ENCODE results near the gene GRIA1.
"Not testable (repeated sequence)": the region's sequence is repeated elsewhere in the genome, so short reads cannot be mapped to it uniquely, and the experiment has no call there.

GRIA1 gene

DNA sequence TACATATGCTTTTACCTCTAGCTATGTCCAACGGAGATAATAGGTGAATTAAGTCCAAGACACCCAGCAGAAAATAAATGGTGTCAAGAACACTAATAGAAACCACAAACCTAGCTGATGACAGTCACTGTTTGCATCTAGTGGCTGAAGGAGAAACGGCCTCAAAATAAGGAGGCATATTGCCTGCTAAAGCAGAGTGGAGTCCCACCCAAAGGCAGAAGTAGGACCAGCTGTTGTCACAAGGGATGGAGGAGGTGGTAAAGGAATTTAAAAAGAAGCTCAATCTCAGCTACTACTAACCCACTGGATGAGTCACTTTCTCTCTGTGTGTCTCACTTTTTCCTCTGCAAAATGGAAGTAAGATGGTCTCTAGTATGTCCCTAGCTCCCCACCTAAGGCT, 224.3 kb downstream of the GRIA1 start:
- Histone ChIP-seq H3K9me3 (ENCODE audit: control insufficient read depth, insufficient read depth, low read length) (no peaks in the 10 kb centered on the region), H3K27me3 (ENCODE audit: control insufficient read depth, insufficient read depth, low read length) (no peaks in the 10 kb centered on the region), H3K27ac (ENCODE audit: low read depth, low read length) (no peak overlapping the region), H3K4me3 (ENCODE audit: low read depth, low read length) (no peak overlapping the region), H3K9ac (ENCODE audit: low read depth, low read length) (no peak overlapping the region), H3K4me1 (ENCODE audit: control insufficient read depth, insufficient read depth, low read length) (no peaks in the 10 kb centered on the region), H3K36me3 (ENCODE audit: control insufficient read depth, insufficient read depth, low read length) (no peaks in the 10 kb centered on the region)

DNA sequence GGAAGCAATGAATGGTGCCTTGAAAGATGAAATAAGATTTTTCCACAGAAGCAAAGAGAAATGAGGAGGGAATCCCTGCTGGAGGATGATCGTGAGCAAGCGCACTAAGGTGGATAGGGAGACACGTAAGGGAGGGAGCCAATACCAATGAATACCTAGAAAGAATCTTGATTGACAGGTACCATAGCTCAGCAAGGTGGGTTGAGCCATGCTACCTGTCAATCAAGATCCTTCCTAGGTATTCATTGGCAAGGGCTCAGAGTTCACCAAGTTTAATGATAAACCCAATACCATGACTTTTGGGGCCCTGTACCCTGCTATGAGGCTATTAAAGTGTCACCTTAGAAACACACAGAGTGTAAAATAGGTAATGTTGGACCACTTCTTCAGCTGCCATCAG, 226.8 kb downstream of the GRIA1 start:
- no peaks in the 10 kb centered on the region for H3K9me3 ChIP-seq (ENCODE audit: control insufficient read depth, insufficient read depth, low read length)
- no peaks in the 10 kb centered on the region for H3K4me1 ChIP-seq (ENCODE audit: control insufficient read depth, insufficient read depth, low read length)
- no peak overlapping the region for H3K4me3 ChIP-seq (ENCODE audit: low read depth, low read length)
- H3K36me3 ChIP-seq (ENCODE audit: control insufficient read depth, insufficient read depth, low read length) = no peaks in the 10 kb centered on the region
- no peak overlapping the region for H3K27ac ChIP-seq (ENCODE audit: low read depth, low read length)
- no peaks in the 10 kb centered on the region for H3K27me3 ChIP-seq (ENCODE audit: control insufficient read depth, insufficient read depth, low read length)
- H3K9ac ChIP-seq (ENCODE audit: low read depth, low read length) = no peak overlapping the region

DNA sequence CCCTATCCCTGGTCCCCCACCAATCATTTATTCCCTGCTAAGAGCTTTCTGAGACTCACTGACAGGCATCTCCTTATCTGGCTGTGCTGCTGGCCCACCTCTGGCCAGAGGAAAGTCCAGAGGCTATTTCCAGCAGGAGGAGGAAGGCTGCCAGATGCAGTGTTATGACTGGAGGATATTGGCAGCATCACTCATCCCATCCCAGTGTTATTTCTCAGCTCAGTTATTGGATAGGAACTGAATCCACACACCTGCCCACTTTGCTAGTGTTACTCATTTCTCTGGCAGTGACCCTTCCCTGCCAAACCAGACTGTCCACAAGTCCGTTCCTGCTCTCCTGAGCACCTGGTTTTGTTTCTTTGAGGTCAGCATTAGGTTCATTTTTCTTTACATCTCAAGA, 228.2 kb downstream of the GRIA1 start:
- Histone ChIP-seq H3K36me3 (ENCODE audit: control insufficient read depth, insufficient read depth, low read length) (no peaks in the 10 kb centered on the region), H3K27ac (ENCODE audit: low read depth, low read length) (no peak overlapping the region), H3K9me3 (ENCODE audit: control insufficient read depth, insufficient read depth, low read length) (peaks cover 9% of the 10 kb centered on the region; the same call in 1 of the 2 replicates), H3K27me3 (ENCODE audit: control insufficient read depth, insufficient read depth, low read length) (no peaks in the 10 kb centered on the region), H3K4me1 (ENCODE audit: control insufficient read depth, insufficient read depth, low read length) (no peaks in the 10 kb centered on the region), H3K4me3 (ENCODE audit: low read depth, low read length) (no peak overlapping the region), H3K9ac (ENCODE audit: low read depth, low read length) (no peak overlapping the region)

DNA sequence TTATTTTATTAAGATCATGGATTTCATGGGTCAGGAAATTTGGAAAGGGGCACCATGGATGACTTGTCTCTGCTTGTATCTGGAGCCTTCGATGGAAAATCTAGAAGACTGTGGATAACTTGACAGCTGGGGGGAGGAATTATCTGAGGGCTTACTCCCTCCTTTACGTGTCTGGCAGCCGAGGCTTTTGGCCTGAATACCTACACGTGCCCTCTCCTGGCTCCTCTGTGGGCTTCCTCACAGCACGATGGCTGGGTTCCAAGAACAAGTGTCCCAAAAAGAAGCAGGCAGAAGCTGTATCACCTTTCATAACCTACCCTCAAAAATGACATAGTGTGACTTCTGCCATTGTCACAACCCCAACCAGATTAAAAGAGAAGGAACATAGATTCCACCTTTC, 228.9 kb downstream of the GRIA1 start:
- Histone ChIP-seq H3K4me1 (ENCODE audit: control insufficient read depth, insufficient read depth, low read length) (no peaks in the 10 kb centered on the region), H3K27me3 (ENCODE audit: control insufficient read depth, insufficient read depth, low read length) (no peaks in the 10 kb centered on the region), H3K4me3 (ENCODE audit: low read depth, low read length) (no peak overlapping the region), H3K36me3 (ENCODE audit: control insufficient read depth, insufficient read depth, low read length) (no peaks in the 10 kb centered on the region), H3K9ac (ENCODE audit: low read depth, low read length) (no peak overlapping the region), H3K9me3 (ENCODE audit: control insufficient read depth, insufficient read depth, low read length) (peaks cover 9% of the 10 kb centered on the region; the same call in 1 of the 2 replicates), H3K27ac (ENCODE audit: low read depth, low read length) (no peak overlapping the region)

DNA sequence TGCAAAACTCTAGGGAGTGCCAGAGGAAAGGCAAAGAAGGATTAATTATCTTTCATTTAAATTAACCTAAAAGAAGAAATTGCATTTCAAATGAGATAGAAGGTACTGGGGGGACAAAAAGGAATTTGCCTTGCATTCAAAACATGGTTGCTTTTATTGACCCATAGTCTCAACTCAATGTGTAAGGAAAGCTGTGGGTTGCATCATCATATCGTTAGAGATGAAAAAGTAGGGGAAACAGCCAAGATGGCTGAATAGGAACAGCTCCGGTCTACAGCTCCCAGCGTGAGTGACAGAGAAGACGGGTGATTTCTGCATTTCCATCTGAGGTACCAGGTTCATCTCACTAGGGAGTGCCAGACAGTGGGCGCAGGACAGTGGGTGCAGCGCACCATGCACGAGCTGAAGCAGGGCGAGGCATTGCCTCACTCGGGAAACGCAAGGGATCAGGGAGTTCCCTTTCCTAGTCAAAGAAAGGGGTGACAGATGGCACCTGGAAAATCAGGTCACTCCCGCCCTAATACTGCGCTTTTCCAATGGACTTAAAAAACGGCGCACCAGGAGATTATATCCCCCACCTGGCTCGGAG, 232.6 kb downstream of the GRIA1 start:
- H3K27ac ChIP-seq (ENCODE audit: low read depth, low read length); H3K9ac ChIP-seq (ENCODE audit: low read depth, low read length); H3K4me1 ChIP-seq (ENCODE audit: control insufficient read depth, insufficient read depth, low read length); H3K9me3 ChIP-seq (ENCODE audit: control insufficient read depth, insufficient read depth, low read length); H3K4me3 ChIP-seq (ENCODE audit: low read depth, low read length); H3K27me3 ChIP-seq (ENCODE audit: control insufficient read depth, insufficient read depth, low read length); H3K36me3 ChIP-seq (ENCODE audit: control insufficient read depth, insufficient read depth, low read length): not testable (repeated sequence)

DNA sequence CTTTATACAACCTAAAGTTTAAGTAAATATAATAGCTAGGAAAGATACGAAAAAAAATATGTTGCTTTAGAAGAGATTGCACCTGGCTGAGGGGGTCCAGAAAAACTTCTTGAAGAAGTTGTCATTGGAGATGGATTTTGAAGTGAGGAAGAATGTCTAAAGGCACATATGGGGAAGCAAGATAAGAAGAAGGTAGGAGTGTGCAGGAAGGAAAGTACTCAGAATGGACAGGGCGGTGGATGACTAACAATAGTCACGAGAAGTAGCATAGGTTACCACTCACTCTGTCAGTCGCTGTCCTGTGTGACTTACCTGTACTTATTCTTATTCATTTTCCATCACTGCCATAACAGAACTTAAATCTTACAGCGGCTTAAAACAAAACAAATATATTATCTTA, 251.6 kb downstream of the GRIA1 start:
- H3K4me1 ChIP-seq (ENCODE audit: control insufficient read depth, insufficient read depth, low read length) = no peaks in the 10 kb centered on the region
- no peaks in the 10 kb centered on the region for H3K27me3 ChIP-seq (ENCODE audit: control insufficient read depth, insufficient read depth, low read length)
- H3K9me3 ChIP-seq (ENCODE audit: control insufficient read depth, insufficient read depth, low read length) = no peaks in the 10 kb centered on the region
- no peaks in the 10 kb centered on the region for H3K36me3 ChIP-seq (ENCODE audit: control insufficient read depth, insufficient read depth, low read length)
- no peak overlapping the region for H3K4me3 ChIP-seq (ENCODE audit: low read depth, low read length)
- no peak overlapping the region for H3K27ac ChIP-seq (ENCODE audit: low read depth, low read length)
- H3K9ac ChIP-seq (ENCODE audit: low read depth, low read length) = no peak overlapping the region

DNA sequence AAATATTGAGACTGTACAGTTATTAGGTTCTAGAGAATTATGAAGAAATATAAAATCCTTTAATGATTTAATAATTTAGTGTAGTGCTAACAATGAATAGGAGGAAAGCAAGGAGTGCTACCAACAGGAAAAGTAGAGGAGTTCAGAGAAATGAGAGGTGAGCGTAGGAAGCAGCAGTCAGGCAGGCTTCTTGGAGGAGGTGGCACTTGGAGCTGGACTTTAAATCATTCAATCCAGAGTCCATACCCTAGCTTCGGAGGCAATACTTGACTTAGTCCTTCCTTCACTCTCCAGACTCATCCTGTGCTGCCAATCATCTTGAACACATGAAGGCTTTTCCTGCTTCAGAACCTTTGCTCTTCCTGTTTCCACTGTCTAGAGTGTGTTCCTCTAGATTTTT, 254.3 kb downstream of the GRIA1 start:
- Histone ChIP-seq H3K4me3 (ENCODE audit: low read depth, low read length) (no peak overlapping the region), H3K27me3 (ENCODE audit: control insufficient read depth, insufficient read depth, low read length) (no peaks in the 10 kb centered on the region), H3K4me1 (ENCODE audit: control insufficient read depth, insufficient read depth, low read length) (no peaks in the 10 kb centered on the region), H3K27ac (ENCODE audit: low read depth, low read length) (no peak overlapping the region), H3K9ac (ENCODE audit: low read depth, low read length) (no peak overlapping the region), H3K9me3 (ENCODE audit: control insufficient read depth, insufficient read depth, low read length) (no peaks in the 10 kb centered on the region), H3K36me3 (ENCODE audit: control insufficient read depth, insufficient read depth, low read length) (no peaks in the 10 kb centered on the region)

DNA sequence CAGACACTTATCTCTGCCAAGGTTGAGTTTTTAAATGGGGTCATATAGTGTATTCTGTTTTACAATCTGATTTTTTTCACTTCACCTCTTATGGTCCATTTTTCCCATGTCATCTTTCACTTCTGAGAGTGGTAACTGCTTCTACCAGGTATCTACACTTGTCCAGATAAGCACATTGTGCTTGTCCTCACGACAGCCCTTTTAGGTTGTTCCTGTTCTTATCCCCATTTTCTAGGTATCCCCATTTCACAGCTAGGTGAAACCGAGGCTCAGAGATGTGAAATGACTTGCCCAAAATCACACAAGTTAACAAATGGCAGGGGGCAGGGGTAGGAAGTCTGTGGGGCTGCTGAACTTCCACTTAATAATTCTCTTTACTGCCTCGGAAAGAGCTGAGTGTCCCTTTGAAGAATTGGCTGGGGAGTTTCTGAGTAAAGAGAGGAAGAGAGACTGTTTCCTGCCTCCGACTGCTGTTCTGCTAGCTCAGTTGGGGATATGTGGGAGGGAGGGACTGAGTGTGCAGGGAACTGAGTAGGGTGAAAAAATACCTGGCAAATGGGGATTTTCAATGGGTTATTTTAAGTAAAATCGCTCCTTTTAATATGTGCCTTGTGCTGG, 255.4 kb downstream of the GRIA1 start:
- Histone ChIP-seq H3K27ac (ENCODE audit: low read depth, low read length) (no peak overlapping the region), H3K9me3 (ENCODE audit: control insufficient read depth, insufficient read depth, low read length) (no peaks in the 10 kb centered on the region), H3K9ac (ENCODE audit: low read depth, low read length) (no peak overlapping the region), H3K36me3 (ENCODE audit: control insufficient read depth, insufficient read depth, low read length) (no peaks in the 10 kb centered on the region), H3K4me1 (ENCODE audit: control insufficient read depth, insufficient read depth, low read length) (no peaks in the 10 kb centered on the region), H3K4me3 (ENCODE audit: low read depth, low read length) (no peak overlapping the region), H3K27me3 (ENCODE audit: control insufficient read depth, insufficient read depth, low read length) (no peaks in the 10 kb centered on the region)

DNA sequence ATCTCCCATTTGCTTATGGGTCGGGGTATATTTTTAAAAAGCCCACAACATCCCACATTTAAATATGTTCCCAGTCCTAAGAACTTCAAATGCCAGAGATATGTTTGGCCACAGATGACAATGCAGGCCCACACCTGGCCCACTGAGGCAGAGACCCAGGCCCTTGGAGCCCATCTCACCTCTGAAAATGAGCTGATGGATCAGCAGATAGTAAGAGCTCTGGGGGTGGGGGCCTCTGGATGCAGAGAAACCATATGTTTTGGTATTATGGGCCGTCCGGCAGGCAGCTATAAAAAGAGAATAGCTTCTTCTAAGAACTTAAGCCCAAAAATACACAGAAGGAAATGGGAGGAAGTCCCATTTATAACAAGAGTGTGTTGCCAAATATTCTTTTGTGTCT, 256.0 kb downstream of the GRIA1 start:
- Histone ChIP-seq H3K4me3 (ENCODE audit: low read depth, low read length) (no peak overlapping the region), H3K36me3 (ENCODE audit: control insufficient read depth, insufficient read depth, low read length) (no peaks in the 10 kb centered on the region), H3K4me1 (ENCODE audit: control insufficient read depth, insufficient read depth, low read length) (no peaks in the 10 kb centered on the region), H3K9me3 (ENCODE audit: control insufficient read depth, insufficient read depth, low read length) (no peaks in the 10 kb centered on the region), H3K27me3 (ENCODE audit: control insufficient read depth, insufficient read depth, low read length) (no peaks in the 10 kb centered on the region), H3K9ac (ENCODE audit: low read depth, low read length) (no peak overlapping the region), H3K27ac (ENCODE audit: low read depth, low read length) (no peak overlapping the region)

DNA sequence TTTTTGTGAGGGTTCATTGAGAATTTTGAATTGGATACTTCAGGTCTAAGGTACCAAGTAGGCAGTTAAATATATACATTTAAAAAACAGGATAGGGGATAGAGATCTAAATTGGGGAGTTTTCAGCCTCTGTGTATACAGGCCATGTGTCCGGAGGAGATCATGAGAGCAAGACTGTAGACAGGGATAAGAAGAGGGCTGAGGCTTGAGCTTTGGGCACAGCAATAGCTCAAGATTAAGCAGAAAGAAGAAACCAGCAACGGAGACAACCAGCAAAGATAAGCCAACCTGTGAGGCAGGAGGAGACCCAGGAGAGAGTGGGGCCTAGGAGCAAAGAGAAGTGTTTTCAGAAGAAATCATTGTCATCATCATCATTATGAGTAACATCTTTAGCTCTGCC, 258.4 kb downstream of the GRIA1 start:
- no peaks in the 10 kb centered on the region for H3K9me3 ChIP-seq (ENCODE audit: control insufficient read depth, insufficient read depth, low read length)
- no peaks in the 10 kb centered on the region for H3K36me3 ChIP-seq (ENCODE audit: control insufficient read depth, insufficient read depth, low read length)
- H3K4me3 ChIP-seq (ENCODE audit: low read depth, low read length) = no peak overlapping the region
- H3K27ac ChIP-seq (ENCODE audit: low read depth, low read length) = no peak overlapping the region
- no peaks in the 10 kb centered on the region for H3K4me1 ChIP-seq (ENCODE audit: control insufficient read depth, insufficient read depth, low read length)
- no peaks in the 10 kb centered on the region for H3K27me3 ChIP-seq (ENCODE audit: control insufficient read depth, insufficient read depth, low read length)
- no peak overlapping the region for H3K9ac ChIP-seq (ENCODE audit: low read depth, low read length)

DNA sequence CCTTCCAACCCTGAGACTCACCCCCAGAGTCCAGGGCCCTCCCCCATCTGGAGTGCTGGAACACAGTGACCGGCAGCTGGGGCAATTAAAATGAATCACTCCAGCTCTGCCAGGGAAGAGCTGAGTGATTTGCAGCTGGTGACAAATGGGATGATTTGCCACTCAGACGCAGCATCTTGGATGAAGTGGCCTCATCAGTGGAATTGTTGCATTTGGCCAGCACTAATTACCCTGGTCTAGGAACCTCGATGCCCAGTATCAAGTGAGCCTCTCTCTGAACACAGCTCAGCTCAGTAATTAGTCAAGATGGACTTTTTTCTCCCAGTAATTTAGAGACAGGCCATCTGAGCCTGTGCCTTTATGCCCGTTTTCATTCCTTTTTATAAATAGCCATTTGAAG, 259.5 kb downstream of the GRIA1 start:
- H3K4me3 ChIP-seq (ENCODE audit: low read depth, low read length) = no peak overlapping the region
- H3K9ac ChIP-seq (ENCODE audit: low read depth, low read length) = no peak overlapping the region
- H3K4me1 ChIP-seq (ENCODE audit: control insufficient read depth, insufficient read depth, low read length) = no peaks in the 10 kb centered on the region

More for the DNA sequence above, 259.5 kb downstream of the GRIA1 start:
- no peaks in the 10 kb centered on the region for H3K27me3 ChIP-seq (ENCODE audit: control insufficient read depth, insufficient read depth, low read length)
- no peaks in the 10 kb centered on the region for H3K36me3 ChIP-seq (ENCODE audit: control insufficient read depth, insufficient read depth, low read length)
- H3K27ac ChIP-seq (ENCODE audit: low read depth, low read length) = no peak overlapping the region
- H3K9me3 ChIP-seq (ENCODE audit: control insufficient read depth, insufficient read depth, low read length) = no peaks in the 10 kb centered on the region

Data from HUES48 (cell line).